DOHH2 (cell line): ENCODE data around the gene DEFB123.

Experiments used
- H3F3A ChIP-seq: fragments of 200-600 bp; sonication (generic), shearing (Covaris generic); 2 replicates; pipeline ENCODE4 v1.6.0; 2016; ENCODE audit warnings: antibody characterized with exemption, mild to moderate bottlenecking; ENCODE audit not compliant: control insufficient read depth, insufficient read depth
- H3K27ac ChIP-seq: fragments of 200-600 bp; sonication (generic); 2 replicates; pipeline ENCODE4 v1.5.1; 2014; ENCODE audit warnings: low read depth, mild to moderate bottlenecking, low read length, moderate library complexity
- H3K27me3 ChIP-seq: fragments of 200-600 bp; sonication (generic); 2 replicates; pipeline ENCODE4 v1.6.1; 2014; ENCODE audit warnings: mild to moderate bottlenecking, low read length, mixed read lengths; ENCODE audit not compliant: control insufficient read depth
- H3K36me3 ChIP-seq: fragments of 200-600 bp; sonication (generic); 2 replicates; pipeline ENCODE4 v1.6.1; 2014; ENCODE audit warnings: mild to moderate bottlenecking, low read length, moderate library complexity, mixed read lengths; ENCODE audit not compliant: control insufficient read depth
- H3K4me1 ChIP-seq: fragments of 200-600 bp; sonication (generic); 2 replicates; pipeline ENCODE4 v1.6.1; 2014; ENCODE audit warnings: mild to moderate bottlenecking, low read length, mixed read lengths; ENCODE audit not compliant: control insufficient read depth
- H3K4me2 ChIP-seq: fragments of 200-600 bp; sonication (generic); 2 replicates; pipeline ENCODE4 v1.6.0; 2014; ENCODE audit warnings: mild to moderate bottlenecking, low read length, moderate library complexity
- H3K4me3 ChIP-seq: fragments of 200-600 bp; sonication (generic); 2 replicates; pipeline ENCODE4 v1.5.1; 2014; ENCODE audit warnings: mild to moderate bottlenecking, low read length, mixed read lengths
- H3K79me2 ChIP-seq: fragments of 200-600 bp; sonication (generic); 2 replicates; pipeline ENCODE4 v1.6.1; 2014; ENCODE audit warnings: mild to moderate bottlenecking, low read length, mixed read lengths; ENCODE audit not compliant: control insufficient read depth
- H3K9me2 ChIP-seq: fragments of 200-600 bp; sonication (generic); replicated peaks from 2 replicates; pipeline ENCODE4 v1.6.1; 2014; ENCODE audit warnings: mild to moderate bottlenecking, low read length, mixed read lengths; ENCODE audit not compliant: control insufficient read depth
- H3K9me3 ChIP-seq: fragments of 200-600 bp; sonication (generic); 2 replicates; pipeline ENCODE4 v1.6.1; 2014; ENCODE audit warnings: antibody characterized with exemption, low read length, mixed read lengths; ENCODE audit not compliant: control insufficient read depth, insufficient read depth
- H4K20me1 ChIP-seq: fragments of 200-600 bp; sonication (generic); 2 replicates; pipeline ENCODE4 v1.6.0; 2014; ENCODE audit warnings: low read depth, mild to moderate bottlenecking, antibody characterized with exemption, low read length, moderate library complexity; ENCODE audit not compliant: control insufficient read depth, insufficient read depth
- EZH2phosphoT487 ChIP-seq: fragments of 200-600 bp; sonication (generic); IDR thresholded peaks from 2 replicates; pipeline ENCODE4 v1.6.1; 2017; ENCODE audit warnings: borderline replicate concordance, mild to moderate bottlenecking, antibody characterized with exemption, low read length, moderate library complexity, mixed read lengths
- TF ChIP-seq, protein P1 (sequence below): fragments of 200-600 bp; sonication (generic); IDR thresholded peaks from one replicate; pipeline ENCODE4 v1.5.1; 2014; ENCODE audit warnings: antibody characterized with exemption, mild to moderate bottlenecking, low read depth, low read length; ENCODE audit not compliant: poor library complexity, severe bottlenecking

Gene DEFB123

DNA sequence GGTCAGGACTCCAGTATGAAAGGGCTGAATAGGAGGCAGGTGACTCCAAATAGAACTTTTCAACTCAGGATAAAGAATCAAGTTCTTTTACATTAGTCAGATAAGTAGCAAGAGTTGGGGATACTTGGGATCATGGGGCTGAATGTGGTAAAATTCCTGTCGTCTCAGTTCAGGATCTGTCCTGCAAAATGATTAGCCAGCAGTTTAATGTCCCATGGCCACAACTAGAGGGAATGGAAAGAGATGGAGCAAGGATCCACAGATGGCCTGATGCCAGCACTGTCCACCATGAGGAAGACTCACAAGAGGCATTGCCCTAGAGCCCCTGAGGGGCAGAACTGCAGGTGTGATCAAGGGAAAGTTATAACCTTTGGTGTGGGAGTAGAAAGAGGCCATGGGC is 36.5 kb upstream of the DEFB123 start:
- H3K9me3 ChIP-seq = no peaks in the 10 kb centered on the region
- no peak overlapping the region for H3K4me3 ChIP-seq
- no peaks in the 10 kb centered on the region for H3K9me2 ChIP-seq
- TF ChIP-seq EZH2phosphoT487 = no peak
- no peak overlapping the region for H3K27ac ChIP-seq
- H3K79me2 ChIP-seq = no peaks in the 10 kb centered on the region
- no peaks in the 10 kb centered on the region for H4K20me1 ChIP-seq
- H3K27me3 ChIP-seq = no peaks in the 10 kb centered on the region
- H3K4me1 ChIP-seq = no peaks in the 10 kb centered on the region
- H3K4me2 ChIP-seq = no peak overlapping the region
- no peaks in the 10 kb centered on the region for H3K36me3 ChIP-seq
- no peaks in the 10 kb centered on the region for H3F3A ChIP-seq

DNA sequence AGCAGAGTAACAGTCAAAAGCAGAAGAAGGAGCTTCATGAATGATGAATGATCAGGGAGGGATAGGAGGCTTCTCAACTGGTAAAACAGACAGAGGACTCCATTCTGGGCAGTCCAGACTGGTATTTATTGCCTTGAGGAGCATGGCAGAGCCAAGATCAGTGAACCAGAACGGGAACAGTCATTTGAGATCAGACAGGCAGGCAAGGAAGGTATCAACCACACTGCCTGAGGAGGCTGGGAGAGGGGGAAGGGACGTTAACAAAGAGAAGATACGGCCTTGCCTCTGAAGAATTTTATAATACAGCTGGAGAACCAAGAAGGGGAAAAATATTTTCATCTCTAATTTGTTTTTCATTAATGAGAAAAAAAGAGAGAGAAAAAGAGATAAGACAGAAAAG is 34.3 kb upstream of the DEFB123 start, which contains the start of gene DEFB121:
DEFB121 (minus strand) TSS at position 101 of the 400 bp plus-strand sequence; CDS start at position 38, 63 bp downstream.
- Histone ChIP-seq H3K36me3 (no peaks in the 10 kb centered on the region), H3F3A (no peaks in the 10 kb centered on the region), H3K27ac (no peak within 1 kb of the TSS), H3K27me3 (no peaks in the 10 kb centered on the region), H3K9me3 (no peaks in the 10 kb centered on the region), H3K4me3 (no peak within 1 kb of the TSS), H4K20me1 (no peaks in the 10 kb centered on the region), H3K4me1 (no peaks in the 10 kb centered on the region), H3K79me2 (no peaks in the 10 kb centered on the region), H3K4me2 (no peak within 1 kb of the TSS), H3K9me2 (no peaks in the 10 kb centered on the region)
- TF ChIP-seq EZH2phosphoT487 = no peak
- TF ChIP-seq, protein P1, sequence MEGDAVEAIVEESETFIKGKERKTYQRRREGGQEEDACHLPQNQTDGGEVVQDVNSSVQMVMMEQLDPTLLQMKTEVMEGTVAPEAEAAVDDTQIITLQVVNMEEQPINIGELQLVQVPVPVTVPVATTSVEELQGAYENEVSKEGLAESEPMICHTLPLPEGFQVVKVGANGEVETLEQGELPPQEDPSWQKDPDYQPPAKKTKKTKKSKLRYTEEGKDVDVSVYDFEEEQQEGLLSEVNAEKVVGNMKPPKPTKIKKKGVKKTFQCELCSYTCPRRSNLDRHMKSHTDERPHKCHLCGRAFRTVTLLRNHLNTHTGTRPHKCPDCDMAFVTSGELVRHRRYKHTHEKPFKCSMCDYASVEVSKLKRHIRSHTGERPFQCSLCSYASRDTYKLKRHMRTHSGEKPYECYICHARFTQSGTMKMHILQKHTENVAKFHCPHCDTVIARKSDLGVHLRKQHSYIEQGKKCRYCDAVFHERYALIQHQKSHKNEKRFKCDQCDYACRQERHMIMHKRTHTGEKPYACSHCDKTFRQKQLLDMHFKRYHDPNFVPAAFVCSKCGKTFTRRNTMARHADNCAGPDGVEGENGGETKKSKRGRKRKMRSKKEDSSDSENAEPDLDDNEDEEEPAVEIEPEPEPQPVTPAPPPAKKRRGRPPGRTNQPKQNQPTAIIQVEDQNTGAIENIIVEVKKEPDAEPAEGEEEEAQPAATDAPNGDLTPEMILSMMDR = no peak

DNA sequence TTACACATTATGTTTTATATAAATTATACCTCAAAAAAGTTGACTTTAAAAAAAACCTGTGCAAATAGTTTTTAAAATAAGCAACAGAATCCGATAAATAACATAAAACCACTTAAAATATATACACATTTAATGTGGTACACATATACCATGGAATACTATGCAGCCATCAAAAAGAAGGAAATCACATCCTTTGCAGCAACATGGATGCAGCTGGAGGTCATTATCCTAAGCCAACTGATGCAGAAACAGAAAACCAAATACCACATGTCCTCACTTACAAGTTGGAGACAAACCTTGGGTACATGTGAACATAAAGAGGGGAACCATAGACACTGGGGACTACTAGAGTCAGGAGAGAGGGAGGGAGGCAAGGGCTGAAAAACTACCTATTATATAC is 30.4 kb upstream of the DEFB123 start:
- H3K4me3 ChIP-seq = no peak overlapping the region
- H3K4me2 ChIP-seq = no peak overlapping the region
- no peaks in the 10 kb centered on the region for H3K79me2 ChIP-seq
- H3K27ac ChIP-seq = no peak overlapping the region
- H3F3A ChIP-seq = no peaks in the 10 kb centered on the region
- H4K20me1 ChIP-seq = no peaks in the 10 kb centered on the region
- H3K36me3 ChIP-seq = no peaks in the 10 kb centered on the region
- H3K27me3 ChIP-seq = 0 out of 2 replicates have a peak, but pooled peaks cover 2% of the 10 kb centered on the region
- no peaks in the 10 kb centered on the region for H3K9me3 ChIP-seq
- no peaks in the 10 kb centered on the region for H3K9me2 ChIP-seq
- TF ChIP-seq EZH2phosphoT487 = no peak
- TF ChIP-seq, protein P1 = no peak
- H3K4me1 ChIP-seq = no peaks in the 10 kb centered on the region

- Histone ChIP-seq H3K36me3 (no peaks in the 10 kb centered on the region), H3K4me3 (no peak overlapping the region), H3K4me1 (no peaks in the 10 kb centered on the region), H3K9me2 (no peaks in the 10 kb centered on the region), H4K20me1 (no peaks in the 10 kb centered on the region), H3K27me3 (0 out of 2 replicates have a peak, but pooled peaks cover 2% of the 10 kb centered on the region), H3K4me2 (no peak overlapping the region), H3K79me2 (no peaks in the 10 kb centered on the region), H3F3A (no peaks in the 10 kb centered on the region), H3K27ac (no peak overlapping the region), H3K9me3 (no peaks in the 10 kb centered on the region)
- TF ChIP-seq, protein P1 = no peak
- TF ChIP-seq EZH2phosphoT487 = no peak
Observed at GRCh38 chr20:31414381-31414780, 26.1 kb upstream of the DEFB123 start.
